ENCODE measurements around the gene LYL1. TPM values are rescaled to one million over a fixed set of nuclear protein-coding genes. Genes with fewer than 3 reads are reported as not detected.

The LYL1 gene
- 1 to 10 TPM; 3.6 to 4.5 TPM for total RNA-seq

DNA sequence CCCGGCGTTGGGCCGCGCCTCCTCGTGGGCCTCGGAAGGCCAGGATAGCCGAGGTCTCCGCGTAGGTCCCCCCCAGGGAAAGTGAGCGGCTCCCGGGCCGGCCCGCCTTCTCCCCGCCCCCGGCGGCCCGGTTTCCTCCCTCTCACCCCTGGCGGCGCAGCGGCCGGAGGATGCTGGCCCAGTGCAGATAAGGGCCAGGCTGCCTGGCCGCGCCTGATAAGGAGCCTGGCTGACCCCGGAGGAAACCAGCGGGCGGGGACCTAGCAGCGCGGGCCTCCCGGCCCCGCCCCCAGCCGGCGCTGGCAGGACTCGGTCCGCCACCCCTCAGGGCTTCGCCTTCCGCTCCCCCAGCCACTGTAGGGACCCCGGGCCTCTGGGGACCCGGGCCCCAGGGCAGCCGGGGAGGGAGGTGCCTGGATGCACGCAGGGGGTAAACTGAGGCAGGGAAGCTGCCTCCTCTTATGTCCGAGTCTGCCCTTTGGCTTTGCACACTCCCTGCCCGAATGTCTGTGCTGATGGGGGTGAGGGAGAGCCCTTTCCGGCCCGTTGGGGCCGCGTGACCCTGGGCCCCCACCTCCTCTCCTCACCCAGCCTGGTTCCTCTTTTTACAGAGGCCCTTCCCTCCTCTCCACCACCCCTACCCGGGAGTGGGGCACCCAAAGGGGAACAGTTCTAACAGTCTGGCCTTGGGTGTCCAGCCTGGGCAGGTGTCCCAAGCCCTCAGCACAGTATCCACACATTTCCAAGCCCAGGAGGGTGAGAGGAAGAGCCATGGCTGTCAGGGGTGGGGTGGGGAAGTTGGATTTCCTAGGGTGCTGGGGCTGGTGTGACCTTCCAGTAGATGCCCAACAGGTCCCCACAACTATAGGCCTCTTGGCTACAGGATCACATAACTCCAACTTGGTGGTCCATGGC is at the start of gene LYL1:
LYL1 (minus strand) TSS at position 193 of the 915 bp plus-strand sequence. CDS start 1,687 bp downstream, outside the sequence.
- Histone ChIP-seq H3K9me3 (no peaks in the 10 kb centered on the region), H3K4me1 (peaks cover 16% of the 10 kb centered on the region), H3K27ac (peak within 1 kb of the TSS; percentile 62), H3K27me3 (no peaks in the 10 kb centered on the region), H3K9ac (ENCODE audit: low read depth in 2 of 2, low read length in 2 of 2) (peak within 1 kb of the TSS; percentile 76 to 83), H3K36me3 (no peaks in the 10 kb centered on the region), H3K4me3 (peak within 1 kb of the TSS; percentile 52)
- intact Hi-C loops (cut with DNase I), result no loop called here
- DNase-seq, result peak; percentile 75
- TF ChIP-seq, protein P1, sequence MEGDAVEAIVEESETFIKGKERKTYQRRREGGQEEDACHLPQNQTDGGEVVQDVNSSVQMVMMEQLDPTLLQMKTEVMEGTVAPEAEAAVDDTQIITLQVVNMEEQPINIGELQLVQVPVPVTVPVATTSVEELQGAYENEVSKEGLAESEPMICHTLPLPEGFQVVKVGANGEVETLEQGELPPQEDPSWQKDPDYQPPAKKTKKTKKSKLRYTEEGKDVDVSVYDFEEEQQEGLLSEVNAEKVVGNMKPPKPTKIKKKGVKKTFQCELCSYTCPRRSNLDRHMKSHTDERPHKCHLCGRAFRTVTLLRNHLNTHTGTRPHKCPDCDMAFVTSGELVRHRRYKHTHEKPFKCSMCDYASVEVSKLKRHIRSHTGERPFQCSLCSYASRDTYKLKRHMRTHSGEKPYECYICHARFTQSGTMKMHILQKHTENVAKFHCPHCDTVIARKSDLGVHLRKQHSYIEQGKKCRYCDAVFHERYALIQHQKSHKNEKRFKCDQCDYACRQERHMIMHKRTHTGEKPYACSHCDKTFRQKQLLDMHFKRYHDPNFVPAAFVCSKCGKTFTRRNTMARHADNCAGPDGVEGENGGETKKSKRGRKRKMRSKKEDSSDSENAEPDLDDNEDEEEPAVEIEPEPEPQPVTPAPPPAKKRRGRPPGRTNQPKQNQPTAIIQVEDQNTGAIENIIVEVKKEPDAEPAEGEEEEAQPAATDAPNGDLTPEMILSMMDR (IDR thresholded peaks at IDR 0.05), result no peak

DNA sequence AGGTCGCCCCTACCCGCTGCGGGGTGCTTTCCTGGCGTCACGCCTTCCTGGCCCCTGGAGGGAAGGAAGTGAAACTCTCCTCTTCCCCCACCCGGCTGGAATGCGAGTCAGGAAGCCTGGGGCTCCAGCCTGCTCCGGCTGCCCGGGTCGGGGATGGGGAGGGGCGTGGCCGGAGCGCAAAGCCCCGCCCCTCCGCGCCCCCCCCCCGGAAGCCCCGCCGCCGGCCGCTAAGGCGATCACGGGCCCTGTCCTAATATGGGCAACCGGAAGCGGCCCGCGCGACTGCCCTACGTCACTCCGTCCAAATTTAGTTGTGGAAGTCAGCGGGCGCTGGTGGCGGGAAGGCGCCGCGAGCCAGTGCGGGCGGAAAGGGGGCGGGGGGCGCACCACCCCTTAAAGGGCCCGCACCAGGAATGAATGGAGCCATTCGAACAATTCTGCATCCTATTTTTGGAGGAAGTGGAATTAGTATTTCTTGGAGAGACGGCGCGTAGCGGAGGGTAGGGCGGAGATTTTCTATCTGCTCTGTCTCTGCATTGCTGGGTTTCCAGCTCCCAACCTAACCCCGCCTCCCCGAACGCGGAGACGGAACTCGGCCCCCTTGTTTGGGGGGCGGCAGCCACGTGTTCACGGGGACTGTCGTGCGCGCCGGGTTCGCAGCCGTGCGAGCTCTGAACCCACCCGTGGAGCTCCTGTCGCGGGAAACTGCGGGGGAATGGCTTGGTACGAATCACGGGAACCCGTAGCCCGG is 49.1 kb upstream of the LYL1 start:
- peaks cover 14% of the 10 kb centered on the region for H3K4me1 ChIP-seq
- intact Hi-C loops (cut with DNase I), result no loop called here
- DNase-seq, result peak; percentile 98
- peak overlapping the region; percentile 99 to 100 for H3K9ac ChIP-seq (ENCODE audit: low read depth in 2 of 2, low read length in 2 of 2)
- peak overlapping the region; percentile 98 for H3K27ac ChIP-seq
- no peaks in the 10 kb centered on the region for H3K27me3 ChIP-seq
- H3K9me3 ChIP-seq, result no peaks in the 10 kb centered on the region
- TF ChIP-seq, protein P1 (IDR thresholded peaks at IDR 0.05), result no peak
- no peaks in the 10 kb centered on the region for H3K36me3 ChIP-seq
- H3K4me3 ChIP-seq, result peak overlapping the region; percentile 79

DNA sequence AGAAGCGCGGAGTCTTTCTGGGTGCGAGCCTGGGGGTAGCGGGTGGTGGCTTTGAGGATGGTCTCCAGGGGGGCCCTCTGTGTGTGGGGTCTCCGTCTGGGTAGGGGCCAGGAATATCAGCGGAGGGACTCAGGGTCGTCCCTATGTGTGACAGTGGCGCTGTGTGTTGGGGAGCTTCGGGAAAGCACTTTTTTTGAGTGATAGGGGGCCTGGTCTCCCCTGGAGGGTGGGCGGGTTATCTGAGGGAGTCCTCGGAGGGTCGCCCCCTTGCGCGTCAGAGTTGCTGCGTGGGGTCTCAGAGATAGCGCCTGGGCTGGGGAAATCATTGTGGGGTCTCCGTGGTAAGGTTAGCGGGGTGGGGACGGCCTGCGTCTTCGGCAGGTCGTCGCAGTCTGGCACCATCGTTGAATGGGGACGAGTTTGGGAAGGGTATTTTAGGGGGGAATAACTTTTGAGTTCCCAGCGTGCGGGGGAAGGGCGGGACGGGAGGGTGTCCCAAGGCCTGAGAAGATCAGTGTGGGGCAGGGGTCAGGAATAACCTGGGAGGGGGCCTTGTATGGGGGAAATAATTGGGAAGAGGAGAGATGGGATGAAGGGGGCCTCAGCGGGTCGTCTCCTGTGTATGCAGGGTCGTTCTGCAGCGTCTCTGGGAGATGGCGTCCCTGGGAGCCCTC is 48.4 kb upstream of the LYL1 start:
- Histone ChIP-seq H3K36me3 (no peaks in the 10 kb centered on the region), H3K9ac (ENCODE audit: low read depth in 2 of 2, low read length in 2 of 2) (peak overlapping the region; percentile 99 to 100), H3K27me3 (no peaks in the 10 kb centered on the region), H3K9me3 (no peaks in the 10 kb centered on the region), H3K27ac (peak overlapping the region; percentile 98), H3K4me3 (peak overlapping the region; percentile 71), H3K4me1 (peaks cover 7% of the 10 kb centered on the region)
- TF ChIP-seq, protein P1 (IDR thresholded peaks at IDR 0.05), result no peak
- DNase-seq, result peak; percentile 45
- intact Hi-C loops (cut with DNase I), result no loop called here

- intact Hi-C loops (cut with DNase I), result no loop called here
Observed at GRCh38 chr19:13150187-13150930, 47.7 kb upstream of the LYL1 start, which contains the start of the genes IER2 and STX10. TSS of gene IER2 (plus strand) at chr19:13150411. CDS start at chr19:13153187, 2,776 bp downstream. TSS of gene STX10 (minus strand) at chr19:13150375. CDS start at chr19:13150173, 202 bp downstream.

More at GRCh38 chr19:13150187-13150930, 47.7 kb upstream of the LYL1 start, which contains the start of the genes IER2 and STX10:
- no peaks in the 10 kb centered on the region for H3K9me3 ChIP-seq
- H3K4me1 ChIP-seq, result peaks cover 5% of the 10 kb centered on the region
- H3K4me3 ChIP-seq, result peak within 1 kb of the TSS; percentile 71
- peak; percentile 96 for DNase-seq
- H3K27ac ChIP-seq, result peak within 1 kb of the TSS; percentile 98
- TF ChIP-seq, protein P1 (IDR thresholded peaks at IDR 0.05), result peak; percentile 56
- no peaks in the 10 kb centered on the region for H3K27me3 ChIP-seq
- no peaks in the 10 kb centered on the region for H3K36me3 ChIP-seq
- peak within 1 kb of the TSS; percentile 99 to 100 for H3K9ac ChIP-seq (ENCODE audit: low read depth in 2 of 2, low read length in 2 of 2)
